DMS114 treated with DMSO at 0.1 percent for 48 hours (cell line): ENCODE data around the gene TRPT1.

Experiments used
- DNase-seq: peaks from one replicate; lab custom pipeline; 2025; ENCODE audit not compliant: unreplicated experiment; lab: John Stamatoyannopoulos, UW

Gene TRPT1

GRCh38 chr11:64231546-64231945, 5.6 kb upstream of the TRPT1 start:
- DNase-seq = no peak

- DNase-seq = no peak
Measured at GRCh38 chr11:64230985-64231365, 5.0 kb upstream of the TRPT1 start.

GRCh38 chr11:64230171-64230984, 4.4 kb upstream of the TRPT1 start, which contains the start of gene DNAJC4:
DNAJC4 (plus strand) TSS chr11:64230548; CDS start chr11:64230855, 307 bp downstream.
- peak; percentile 87 for DNase-seq

GRCh38 chr11:64229744-64230170, 3.8 kb upstream of the TRPT1 start:
- DNase-seq = no peak

- no peak for DNase-seq
Measured at GRCh38 chr11:64229090-64229743, 3.2 kb upstream of the TRPT1 start.

GRCh38 chr11:64227405-64227956, 1.5 kb upstream of the TRPT1 start:
- DNase-seq = no peak

GRCh38 chr11:64226507-64227051, 593 bp upstream of the TRPT1 start:
- no peak for DNase-seq

GRCh38 chr11:64224891-64225607, 937 bp downstream of the TRPT1 start:
- DNase-seq = no peak

- no peak for DNase-seq
Measured at GRCh38 chr11:64224151-64224890, 1.7 kb downstream of the TRPT1 start.

- DNase-seq = no peak
Measured at GRCh38 chr11:64223001-64223651, 2.9 kb downstream of the TRPT1 start.

- DNase-seq = no peak
Measured at GRCh38 chr11:64222651-64223000, 3.4 kb downstream of the TRPT1 start.

GRCh38 chr11:64220798-64221197, 5.2 kb downstream of the TRPT1 start:
- no peak for DNase-seq

GRCh38 chr11:64220271-64220670, 5.7 kb downstream of the TRPT1 start:
- no peak for DNase-seq

- DNase-seq = no peak
Measured at GRCh38 chr11:64219755-64220154, 6.2 kb downstream of the TRPT1 start.

- no peak for DNase-seq
Measured at GRCh38 chr11:64219354-64219684, 6.7 kb downstream of the TRPT1 start.

GRCh38 chr11:64218628-64219353, 7.2 kb downstream of the TRPT1 start:
- no peak for DNase-seq

GRCh38 chr11:64216879-64217278, 9.1 kb downstream of the TRPT1 start:
- DNase-seq = no peak

GRCh38 chr11:64211181-64211872, 14.7 kb downstream of the TRPT1 start:
- DNase-seq = no peak
